HPDE6-E6E7 (cell line): ENCODE data around the gene SLC29A2.
A peak's percentile ranks its signal among the peaks of the same experiment; 100 is the strongest.

Experiments
- DNase-seq: peaks from one replicate; pipeline ENCODE4 v3.0.0; 2011; ENCODE audit warnings: missing footprints; ENCODE audit errors: extremely low spot score

Gene SLC29A2

DNA sequence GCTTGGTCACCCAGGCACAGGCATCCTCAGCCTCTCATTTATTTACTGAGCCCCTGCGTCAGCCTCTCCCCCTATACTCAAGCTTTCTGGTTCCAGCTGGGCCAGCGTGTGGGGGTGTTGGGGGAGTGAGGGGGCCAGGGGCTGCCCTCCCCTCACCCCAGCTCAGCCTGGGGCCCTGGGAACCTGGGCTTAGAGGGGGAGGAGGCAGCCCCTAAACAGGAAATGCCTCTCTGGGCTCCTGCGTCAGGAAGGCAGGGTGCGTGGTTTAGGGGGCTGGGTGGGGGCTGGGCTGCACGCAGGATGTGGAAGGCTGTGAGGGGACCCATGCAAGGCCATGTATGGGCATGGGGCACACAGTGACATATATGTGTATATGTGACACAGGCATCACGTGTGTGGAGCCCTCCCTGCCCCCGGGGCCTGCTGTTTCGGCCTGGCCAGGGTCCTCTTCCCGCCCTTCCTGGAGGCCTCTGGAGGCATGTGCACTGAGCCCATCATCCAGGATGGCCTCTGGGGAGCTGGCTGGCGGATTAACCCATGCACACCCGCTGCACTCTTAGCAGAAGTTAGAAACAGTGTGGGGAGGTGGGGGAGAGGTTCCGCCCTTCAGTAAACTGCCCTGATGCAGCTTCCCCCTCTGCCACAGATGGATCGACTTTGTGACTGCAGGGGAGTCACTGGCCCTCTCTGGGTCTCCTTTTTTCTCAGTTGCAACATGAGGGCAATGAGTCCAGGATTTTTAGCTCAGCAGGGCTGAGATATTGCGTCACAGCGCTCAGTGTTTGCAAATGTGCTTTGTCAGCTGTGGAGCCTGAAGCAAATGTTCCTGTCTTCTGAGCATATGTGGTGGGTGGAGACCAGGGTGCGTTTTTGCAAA lies 53.6 kb downstream of the SLC29A2 start:
- DNase-seq = no peak

DNA sequence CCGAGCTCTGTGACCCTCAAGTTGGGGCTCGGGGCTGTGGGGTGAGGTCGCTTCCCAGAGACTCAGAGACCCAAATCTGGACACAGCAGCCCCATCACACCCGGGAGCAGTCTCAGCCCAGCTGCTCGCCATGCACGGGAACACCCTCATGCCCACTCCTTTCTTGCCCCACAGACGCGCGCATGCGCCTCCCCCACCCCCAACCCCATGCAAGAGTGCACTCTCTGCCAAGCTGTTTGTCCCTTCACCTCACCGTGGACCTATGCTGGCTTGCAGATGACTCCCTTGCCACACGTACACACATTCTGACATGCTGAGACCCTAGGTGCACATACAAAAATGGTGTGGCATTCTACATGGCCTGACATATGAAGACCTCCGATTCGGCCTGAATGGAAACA lies 54.2 kb downstream of the SLC29A2 start:
- DNase-seq = no peak

DNA sequence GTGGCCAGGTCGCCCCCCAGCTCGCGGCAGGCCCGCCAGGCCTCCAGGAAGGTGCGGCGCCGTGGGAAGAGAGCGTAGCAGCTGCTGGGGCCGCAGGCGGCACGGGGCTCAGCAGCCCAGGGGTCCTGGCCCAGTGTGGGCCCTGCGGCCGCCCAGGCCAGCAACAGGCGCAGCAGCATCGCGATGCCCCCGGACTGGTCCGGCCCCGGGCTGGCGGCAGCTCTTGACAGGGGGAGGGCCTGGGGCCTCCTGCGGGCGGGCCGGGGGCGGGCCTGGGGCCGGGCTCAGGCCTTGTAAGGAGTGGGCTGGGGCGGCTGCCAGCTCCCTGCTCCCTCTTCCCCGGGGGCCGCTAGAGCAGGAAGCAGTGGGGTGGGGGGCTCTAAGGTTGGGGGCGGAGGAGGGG lies 54.7 kb downstream of the SLC29A2 start, which contains the start of gene CD248:
Gene CD248 (minus strand): TSS at position 196 of the 403 bp plus-strand sequence. CDS start 17 bp downstream, at position 179.
- DNase-seq = no peak

DNA sequence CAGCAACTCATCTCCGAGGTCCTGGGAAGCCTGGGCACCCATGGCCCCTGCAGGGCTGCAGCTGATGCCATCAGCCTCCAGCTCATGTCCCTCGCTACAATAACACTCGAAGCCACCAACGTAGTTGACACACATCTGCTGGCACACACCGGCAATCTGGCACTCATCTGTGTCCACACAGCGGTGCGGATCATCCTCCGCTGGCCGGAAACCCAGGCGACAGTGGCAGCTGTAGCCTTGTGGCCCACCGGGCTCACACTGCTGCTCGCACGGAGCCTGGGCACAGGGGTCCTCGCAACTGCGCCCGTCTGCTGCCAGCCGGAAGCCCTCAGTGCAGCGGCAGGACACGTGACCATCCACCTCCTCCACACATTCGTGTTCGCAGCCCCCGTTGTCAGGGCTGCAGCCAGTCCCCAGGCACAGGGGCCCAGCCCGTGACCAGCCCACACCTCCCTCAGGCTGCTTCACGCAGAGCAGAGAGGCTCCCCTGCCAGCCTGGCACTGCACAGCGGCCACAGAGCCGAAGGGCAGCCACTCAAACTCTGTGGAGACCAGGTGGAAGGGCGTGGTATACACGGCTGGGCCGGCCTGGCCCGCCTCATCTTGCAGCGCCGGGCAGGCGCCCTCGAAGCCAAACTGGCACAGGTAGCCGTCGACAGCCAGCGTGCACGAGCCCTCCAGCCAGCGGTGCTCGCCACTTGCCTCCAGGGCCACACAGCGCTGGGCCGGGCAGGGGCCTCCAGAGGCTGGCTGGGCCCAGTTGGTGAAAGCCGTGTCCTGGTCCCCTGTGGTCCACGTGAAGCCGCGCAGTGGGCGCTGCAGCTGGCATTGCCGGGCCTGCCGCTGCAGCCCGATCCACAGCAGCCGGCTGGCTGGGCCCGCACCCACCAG lies 55.4 kb downstream of the SLC29A2 start:
- no peak for DNase-seq

DNA sequence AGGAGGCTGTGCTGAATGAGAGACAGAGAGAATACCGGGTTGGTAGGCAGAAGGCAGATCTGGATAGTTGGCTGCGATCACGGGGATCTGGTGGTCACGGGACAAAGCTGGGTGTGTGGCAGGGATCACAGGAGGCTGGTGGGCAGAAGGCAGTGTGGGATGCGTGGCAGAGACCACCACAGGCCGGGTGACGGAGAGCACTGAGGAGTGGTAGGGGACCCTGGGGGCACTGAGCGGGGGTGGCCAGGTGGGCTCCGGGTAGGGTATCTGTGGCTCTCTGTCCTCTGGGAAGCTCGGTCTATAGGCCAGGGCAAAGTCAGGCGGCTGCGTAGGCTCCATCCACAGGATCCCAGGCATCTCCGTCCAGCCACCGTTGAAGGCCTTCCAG lies 56.1 kb downstream of the SLC29A2 start:
- DNase-seq = no peak

DNA sequence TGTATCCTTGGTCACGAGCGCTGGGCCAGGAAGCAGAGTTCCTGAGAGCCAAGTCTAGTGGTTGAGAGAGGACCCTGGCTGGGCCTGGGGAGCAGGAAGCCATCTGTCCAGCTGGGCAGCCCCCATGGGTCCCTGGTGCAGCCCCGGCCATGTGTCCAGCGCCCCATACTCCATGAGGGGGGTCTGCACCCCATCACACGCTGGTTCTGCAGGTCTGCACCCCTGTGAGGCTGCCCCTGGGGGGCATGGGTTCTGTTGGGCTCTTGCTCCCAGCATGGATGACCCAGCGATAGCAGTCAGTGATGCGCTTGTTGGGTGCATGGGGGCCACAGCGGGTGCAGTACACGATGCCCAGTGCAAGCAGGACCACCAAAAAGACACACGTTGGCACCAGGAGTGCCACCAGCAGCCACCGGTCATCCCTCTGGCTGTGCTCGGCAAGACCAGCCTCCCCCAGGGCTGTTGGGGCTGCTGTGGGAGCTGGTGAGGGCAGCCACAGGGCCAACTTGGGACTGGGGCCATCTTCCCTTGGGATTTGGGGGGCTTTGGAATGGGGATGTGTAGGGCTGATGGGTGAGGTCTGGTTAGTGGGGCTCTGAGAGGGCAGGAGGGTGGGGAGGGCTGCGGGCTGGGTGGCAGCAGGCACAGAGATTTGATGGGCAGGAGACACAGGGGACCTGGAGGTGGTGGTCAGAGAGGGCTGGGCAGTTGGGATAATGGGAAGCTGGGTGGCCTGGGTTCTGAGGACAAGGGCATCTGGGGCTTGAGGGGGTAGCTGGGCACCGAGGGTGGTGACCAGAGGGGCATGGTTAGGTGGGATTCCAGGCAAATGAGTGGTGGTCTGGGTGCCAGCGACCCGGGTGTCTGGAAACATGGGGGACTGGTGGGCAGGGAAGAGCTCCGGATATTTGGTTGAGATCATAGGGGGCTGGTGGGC lies 56.7 kb downstream of the SLC29A2 start:
- DNase-seq = no peak

DNA sequence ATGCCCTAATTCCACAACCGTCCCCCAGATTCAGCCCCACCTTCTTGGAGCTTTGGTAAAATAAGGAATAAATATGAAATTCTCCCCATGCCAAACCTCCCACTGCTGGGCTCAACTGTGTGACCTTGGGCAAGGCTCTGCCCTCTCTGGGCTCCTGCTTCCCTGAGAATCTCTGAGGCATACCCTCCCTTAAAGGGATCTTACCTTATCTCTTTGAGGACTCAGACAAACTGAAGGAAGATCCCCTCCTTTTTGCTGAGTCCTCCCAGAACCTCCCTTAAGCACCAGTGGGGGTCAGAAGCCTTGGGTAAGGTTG lies 57.4 kb downstream of the SLC29A2 start:
- DNase-seq = no peak

DNA sequence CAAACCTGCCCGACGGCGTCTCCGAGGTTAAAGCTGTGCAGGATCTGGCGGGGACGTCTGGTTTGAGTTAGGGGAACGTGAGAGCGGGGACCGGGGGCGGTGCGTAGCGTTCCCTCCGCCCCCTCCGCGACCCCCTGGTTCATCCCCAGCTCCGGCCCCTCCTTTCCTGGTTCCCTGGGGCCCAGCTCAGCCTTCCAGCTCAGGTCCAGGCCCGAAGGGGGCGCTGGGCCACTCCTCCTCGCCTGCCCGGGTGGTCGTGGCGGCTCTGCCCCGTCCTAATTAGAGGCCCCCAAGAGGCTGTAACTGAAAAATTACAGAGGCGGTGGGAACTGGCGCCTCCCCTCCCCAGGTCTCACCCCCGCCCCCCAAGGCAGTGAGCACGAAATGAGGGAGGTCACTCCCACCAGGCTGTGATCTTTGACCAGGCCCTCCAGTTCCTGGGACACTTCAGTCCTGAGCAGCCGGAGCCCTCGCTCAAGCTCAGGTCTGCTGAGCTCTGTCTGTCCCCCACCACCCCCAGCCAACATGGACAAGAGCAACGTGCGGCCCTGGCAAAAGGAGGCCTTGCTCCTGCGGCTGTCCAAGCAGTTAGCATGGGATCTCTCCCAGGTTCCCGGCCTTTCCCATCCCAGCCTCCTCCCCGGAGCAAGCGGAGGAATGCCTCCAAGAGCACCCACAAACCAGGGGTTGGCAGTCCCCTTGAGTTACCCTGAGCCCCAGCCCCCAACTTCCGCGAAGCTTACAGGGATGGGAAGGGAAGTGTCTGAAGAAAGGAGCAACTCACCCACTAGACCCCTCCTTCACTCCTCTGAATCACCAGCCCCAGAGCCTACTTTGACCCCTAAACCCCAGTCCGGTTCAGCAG lies 58.0 kb downstream of the SLC29A2 start:
- DNase-seq = no peak

DNA sequence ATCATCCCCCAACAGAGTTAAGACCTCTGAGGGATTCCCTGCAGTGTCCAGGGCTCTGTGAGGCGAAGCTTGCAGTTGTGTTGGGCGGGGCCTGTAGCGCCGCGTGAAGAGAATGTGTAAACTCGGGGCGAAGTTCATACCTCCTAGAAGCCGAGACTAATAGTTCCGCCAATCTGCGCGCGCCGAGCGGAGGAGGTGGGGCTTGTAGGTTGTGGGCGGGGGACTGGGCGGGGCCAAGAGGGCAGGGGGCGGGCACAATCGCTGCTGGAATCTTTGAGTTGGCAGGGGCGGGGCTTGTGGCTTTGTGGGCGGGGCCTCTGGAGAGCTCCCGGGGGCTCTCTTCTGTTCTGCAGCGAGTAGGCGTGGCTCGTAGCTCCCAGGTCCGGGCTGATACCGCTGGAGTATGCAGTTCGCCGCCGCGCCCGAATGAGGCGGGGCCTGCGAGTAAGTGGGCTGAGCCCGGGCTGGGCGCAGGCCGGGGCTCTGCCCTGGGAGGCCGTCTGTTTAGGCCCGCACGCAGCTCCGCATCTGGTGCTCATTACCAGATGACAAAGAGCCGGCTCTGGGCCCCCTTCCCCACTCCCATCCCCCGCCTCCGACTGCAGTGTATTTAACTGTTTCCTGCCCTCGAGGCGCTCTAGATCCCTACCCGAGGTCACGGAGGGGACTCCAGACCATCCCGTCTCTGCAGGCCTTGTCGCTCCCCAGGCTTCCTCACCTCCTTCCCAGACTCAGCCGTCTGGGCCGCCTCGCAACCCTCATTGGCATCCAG lies 58.8 kb downstream of the SLC29A2 start:
- DNase-seq = peak; percentile 99
